WTC11 (cell line): Measurements from ENCODE around the gene BORCS5. TPM values are rescaled to one million over a fixed set of nuclear protein-coding genes. Genes with fewer than 3 reads are reported as not detected.
"Not testable (repeated sequence)": the region's sequence is repeated elsewhere in the genome, so short reads cannot be mapped to it uniquely, and the experiment has no call there.

Source experiments
- ATAC-seq: fragments of 200-7000 bp; cut with Tn5 transposase; 2 replicates; pipeline ENCODE4 v1.10.0; 2021; ENCODE audit warnings: mild to moderate bottlenecking, moderate library complexity
- CTCF ChIA-PET: fragments of 300-600 bp; sonication (Branson Sonifier 250); formaldehyde crosslinking; loops from one replicate; lab custom pipeline; 2021; ENCODE audit warnings: antibody characterized with exemption; lab: Charles Lee
- POLR2A ChIA-PET: fragments of 350-600 bp; sonication (Branson Sonifier 250); formaldehyde crosslinking; loops from one replicate; lab custom pipeline; 2021; ENCODE audit warnings: antibody characterized with exemption; lab: Charles Lee
- DNase-seq: peaks from one replicate; pipeline ENCODE4 v3.0.0; 2021; ENCODE audit warnings: low spot score
- H3K27ac Mint-ChIP-seq: 2 replicates; pipeline ENCODE4 v1.8.0; 2021; ENCODE audit warnings: mixed read lengths
- H3K27me3 Mint-ChIP-seq: 2 replicates; pipeline ENCODE4 v1.8.0; 2021; ENCODE audit warnings: low read depth, mild to moderate bottlenecking, moderate library complexity, mixed read lengths
- H3K36me3 Mint-ChIP-seq: 2 replicates; pipeline ENCODE4 v1.8.0; 2021; ENCODE audit warnings: mixed read lengths
- H3K4me1 Mint-ChIP-seq: 2 replicates; pipeline ENCODE4 v1.8.0; 2022; ENCODE audit warnings: mixed read lengths
- H3K4me3 Mint-ChIP-seq: 2 replicates; pipeline ENCODE4 v1.8.0; 2021; ENCODE audit warnings: mild to moderate bottlenecking, moderate library complexity, mixed read lengths
- H3K9me3 Mint-ChIP-seq: 2 replicates; pipeline ENCODE4 v1.8.0; 2021; ENCODE audit warnings: mixed read lengths
- ATF1 ChIP-seq: sonication (generic); formaldehyde crosslinking; IDR thresholded peaks from 2 replicates; pipeline ENCODE4 v1.8.1; 2023; ENCODE audit warnings: mild to moderate bottlenecking, moderate library complexity, missing genetic modification reagents
- CREM ChIP-seq: sonication (generic); formaldehyde crosslinking; IDR thresholded peaks from 2 replicates; pipeline ENCODE4 v1.8.1; 2022; ENCODE audit warnings: mild to moderate bottlenecking, missing genetic modification reagents, moderate library complexity
- ETV6 ChIP-seq: sonication (generic); formaldehyde crosslinking; IDR thresholded peaks from 2 replicates; pipeline ENCODE4 v1.8.1; 2022; ENCODE audit warnings: mild to moderate bottlenecking, missing genetic modification reagents
- HMGA2 ChIP-seq: fragments of 250-450 bp; sonication (Bioruptor Pico); IDR thresholded peaks from 2 replicates; pipeline ENCODE4 v1.4.0; 2021; ENCODE audit warnings: mild to moderate bottlenecking, moderate library complexity
- JAZF1 ChIP-seq: fragments of 250-450 bp; sonication (Bioruptor Pico); IDR thresholded peaks from 2 replicates; pipeline ENCODE4 v1.9.0; 2021; ENCODE audit warnings: moderate library complexity, mild to moderate bottlenecking, inconsistent platforms
- NFYB ChIP-seq: sonication (generic); formaldehyde crosslinking; conservative IDR thresholded peaks from 2 replicates; pipeline ENCODE4 v1.8.0; 2022; ENCODE audit warnings: low read depth, missing genetic modification reagents
- NR3C1 ChIP-seq: sonication (generic); formaldehyde crosslinking; conservative IDR thresholded peaks from 2 replicates; pipeline ENCODE4 v1.8.1; 2023; ENCODE audit warnings: low read depth, mild to moderate bottlenecking, missing genetic modification reagents
- OVOL2 ChIP-seq: fragments of 250-450 bp; sonication (Bioruptor Pico); IDR thresholded peaks from 2 replicates; pipeline ENCODE4 v1.9.0; 2021; ENCODE audit warnings: mild to moderate bottlenecking, borderline replicate concordance
- ZBTB21 ChIP-seq: sonication (generic); formaldehyde crosslinking; IDR thresholded peaks from 2 replicates; pipeline ENCODE4 v1.8.1; 2023; ENCODE audit warnings: mild to moderate bottlenecking, missing genetic modification reagents, borderline replicate concordance
- ZNF121 ChIP-seq: sonication (generic); formaldehyde crosslinking; IDR thresholded peaks from 2 replicates; pipeline ENCODE4 v1.8.0; 2023; ENCODE audit warnings: missing genetic modification reagents
- total RNA-seq: library from RNA; stranded (reverse); gene quantifications from 3 replicates; pipeline ENCODE4 v1.2.3, GENCODE V29; 2021
- TF ChIP-seq, protein P1 (sequence below): sonication (generic); formaldehyde crosslinking; IDR thresholded peaks from 2 replicates; pipeline ENCODE4 v1.8.0; 2023; ENCODE audit warnings: mild to moderate bottlenecking, missing genetic modification reagents
- TF ChIP-seq, protein P2 (sequence below): sonication (generic); formaldehyde crosslinking; IDR thresholded peaks from 2 replicates; pipeline ENCODE4 v1.8.1; 2023; ENCODE audit warnings: mild to moderate bottlenecking, moderate library complexity, missing genetic modification reagents
- TF ChIP-seq, protein P3 (sequence below): fragments of 250-450 bp; sonication (Bioruptor Pico); IDR thresholded peaks from 2 replicates; pipeline ENCODE4 v1.9.0; 2021; ENCODE audit warnings: mild to moderate bottlenecking
- TF ChIP-seq, protein P4 (sequence below): fragments of 250-450 bp; sonication (Bioruptor Pico); IDR thresholded peaks from 2 replicates; pipeline ENCODE4 v1.9.0; 2021; ENCODE audit warnings: moderate library complexity, mild to moderate bottlenecking, inconsistent platforms, borderline replicate concordance
- TF ChIP-seq, protein P5 (sequence below): fragments of 250-450 bp; sonication (Bioruptor Pico); IDR thresholded peaks from 2 replicates; pipeline ENCODE4 v2.1.2; 2022; ENCODE audit warnings: mild to moderate bottlenecking, moderate library complexity
- TF ChIP-seq, protein P6 (sequence below): sonication (generic); formaldehyde crosslinking; conservative IDR thresholded peaks from 2 replicates; pipeline ENCODE4 v1.8.1; 2022; ENCODE audit warnings: mild to moderate bottlenecking, missing genetic modification reagents

BORCS5 gene
- total RNA-seq, 1 experiment from 2014 or later, result 16.4 TPM

DNA sequence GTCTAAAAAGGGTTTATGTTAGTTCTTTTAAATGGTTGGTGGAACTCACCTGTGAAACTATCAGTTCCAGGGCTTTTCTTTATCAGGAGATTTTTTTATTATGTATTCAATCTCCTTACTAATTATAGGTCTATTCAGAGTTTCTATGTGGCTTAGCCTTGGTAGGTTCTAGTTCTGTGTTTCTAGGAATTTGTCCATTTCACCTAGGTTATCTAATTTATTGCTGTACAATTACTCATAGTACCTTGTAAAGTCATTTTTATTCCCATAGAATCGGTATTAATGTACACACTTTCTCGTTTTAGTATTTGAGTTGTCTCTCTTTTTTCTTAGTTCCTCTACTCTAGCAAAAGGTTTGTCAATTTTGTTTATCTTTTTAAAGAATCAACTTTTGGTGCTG is 59.0 kb downstream of the BORCS5 start:
- Mint-ChIP-seq H3K36me3 (peaks cover 44% of the 10 kb centered on the region), H3K9me3 (peaks cover 47% of the 10 kb centered on the region), H3K27ac (no peak overlapping the region), H3K4me1 (peaks cover 9% of the 10 kb centered on the region)
- no peak for TF ChIP-seq CREM (CRISPR knock-in tag)
- TF ChIP-seq NR3C1, result no peak
- TF ChIP-seq, protein P1, sequence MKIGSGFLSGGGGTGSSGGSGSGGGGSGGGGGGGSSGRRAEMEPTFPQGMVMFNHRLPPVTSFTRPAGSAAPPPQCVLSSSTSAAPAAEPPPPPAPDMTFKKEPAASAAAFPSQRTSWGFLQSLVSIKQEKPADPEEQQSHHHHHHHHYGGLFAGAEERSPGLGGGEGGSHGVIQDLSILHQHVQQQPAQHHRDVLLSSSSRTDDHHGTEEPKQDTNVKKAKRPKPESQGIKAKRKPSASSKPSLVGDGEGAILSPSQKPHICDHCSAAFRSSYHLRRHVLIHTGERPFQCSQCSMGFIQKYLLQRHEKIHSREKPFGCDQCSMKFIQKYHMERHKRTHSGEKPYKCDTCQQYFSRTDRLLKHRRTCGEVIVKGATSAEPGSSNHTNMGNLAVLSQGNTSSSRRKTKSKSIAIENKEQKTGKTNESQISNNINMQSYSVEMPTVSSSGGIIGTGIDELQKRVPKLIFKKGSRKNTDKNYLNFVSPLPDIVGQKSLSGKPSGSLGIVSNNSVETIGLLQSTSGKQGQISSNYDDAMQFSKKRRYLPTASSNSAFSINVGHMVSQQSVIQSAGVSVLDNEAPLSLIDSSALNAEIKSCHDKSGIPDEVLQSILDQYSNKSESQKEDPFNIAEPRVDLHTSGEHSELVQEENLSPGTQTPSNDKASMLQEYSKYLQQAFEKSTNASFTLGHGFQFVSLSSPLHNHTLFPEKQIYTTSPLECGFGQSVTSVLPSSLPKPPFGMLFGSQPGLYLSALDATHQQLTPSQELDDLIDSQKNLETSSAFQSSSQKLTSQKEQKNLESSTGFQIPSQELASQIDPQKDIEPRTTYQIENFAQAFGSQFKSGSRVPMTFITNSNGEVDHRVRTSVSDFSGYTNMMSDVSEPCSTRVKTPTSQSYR (CRISPR knock-in tag), result no peak
- no peak for TF ChIP-seq ZNF121 (CRISPR knock-in tag)
- TF ChIP-seq, protein P2, sequence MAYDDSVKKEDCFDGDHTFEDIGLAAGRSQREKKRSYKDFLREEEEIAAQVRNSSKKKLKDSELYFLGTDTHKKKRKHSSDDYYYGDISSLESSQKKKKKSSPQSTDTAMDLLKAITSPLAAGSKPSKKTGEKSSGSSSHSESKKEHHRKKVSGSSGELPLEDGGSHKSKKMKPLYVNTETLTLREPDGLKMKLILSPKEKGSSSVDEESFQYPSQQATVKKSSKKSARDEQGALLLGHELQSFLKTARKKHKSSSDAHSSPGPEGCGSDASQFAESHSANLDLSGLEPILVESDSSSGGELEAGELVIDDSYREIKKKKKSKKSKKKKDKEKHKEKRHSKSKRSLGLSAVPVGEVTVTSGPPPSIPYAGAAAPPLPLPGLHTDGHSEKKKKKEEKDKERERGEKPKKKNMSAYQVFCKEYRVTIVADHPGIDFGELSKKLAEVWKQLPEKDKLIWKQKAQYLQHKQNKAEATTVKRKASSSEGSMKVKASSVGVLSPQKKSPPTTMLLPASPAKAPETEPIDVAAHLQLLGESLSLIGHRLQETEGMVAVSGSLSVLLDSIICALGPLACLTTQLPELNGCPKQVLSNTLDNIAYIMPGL (CRISPR knock-in tag), result no peak
- TF ChIP-seq, protein P3, sequence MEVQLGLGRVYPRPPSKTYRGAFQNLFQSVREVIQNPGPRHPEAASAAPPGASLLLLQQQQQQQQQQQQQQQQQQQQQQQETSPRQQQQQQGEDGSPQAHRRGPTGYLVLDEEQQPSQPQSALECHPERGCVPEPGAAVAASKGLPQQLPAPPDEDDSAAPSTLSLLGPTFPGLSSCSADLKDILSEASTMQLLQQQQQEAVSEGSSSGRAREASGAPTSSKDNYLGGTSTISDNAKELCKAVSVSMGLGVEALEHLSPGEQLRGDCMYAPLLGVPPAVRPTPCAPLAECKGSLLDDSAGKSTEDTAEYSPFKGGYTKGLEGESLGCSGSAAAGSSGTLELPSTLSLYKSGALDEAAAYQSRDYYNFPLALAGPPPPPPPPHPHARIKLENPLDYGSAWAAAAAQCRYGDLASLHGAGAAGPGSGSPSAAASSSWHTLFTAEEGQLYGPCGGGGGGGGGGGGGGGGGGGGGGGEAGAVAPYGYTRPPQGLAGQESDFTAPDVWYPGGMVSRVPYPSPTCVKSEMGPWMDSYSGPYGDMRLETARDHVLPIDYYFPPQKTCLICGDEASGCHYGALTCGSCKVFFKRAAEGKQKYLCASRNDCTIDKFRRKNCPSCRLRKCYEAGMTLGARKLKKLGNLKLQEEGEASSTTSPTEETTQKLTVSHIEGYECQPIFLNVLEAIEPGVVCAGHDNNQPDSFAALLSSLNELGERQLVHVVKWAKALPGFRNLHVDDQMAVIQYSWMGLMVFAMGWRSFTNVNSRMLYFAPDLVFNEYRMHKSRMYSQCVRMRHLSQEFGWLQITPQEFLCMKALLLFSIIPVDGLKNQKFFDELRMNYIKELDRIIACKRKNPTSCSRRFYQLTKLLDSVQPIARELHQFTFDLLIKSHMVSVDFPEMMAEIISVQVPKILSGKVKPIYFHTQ (CRISPR knock-in tag), result no peak
- TF ChIP-seq, protein P4, sequence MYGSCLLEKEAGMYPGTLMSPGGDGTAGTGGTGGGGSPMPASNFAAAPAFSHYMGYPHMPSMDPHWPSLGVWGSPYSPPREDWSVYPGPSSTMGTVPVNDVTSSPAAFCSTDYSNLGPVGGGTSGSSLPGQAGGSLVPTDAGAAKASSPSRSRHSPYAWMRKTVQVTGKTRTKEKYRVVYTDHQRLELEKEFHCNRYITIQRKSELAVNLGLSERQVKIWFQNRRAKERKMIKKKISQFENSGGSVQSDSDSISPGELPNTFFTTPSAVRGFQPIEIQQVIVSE (CRISPR knock-in tag), result no peak
- no peak for TF ChIP-seq ZBTB21 (CRISPR knock-in tag)
- no peak for TF ChIP-seq NFYB (CRISPR knock-in tag)
- no peak for TF ChIP-seq JAZF1
- TF ChIP-seq ATF1, result no peak
- TF ChIP-seq, protein P5, sequence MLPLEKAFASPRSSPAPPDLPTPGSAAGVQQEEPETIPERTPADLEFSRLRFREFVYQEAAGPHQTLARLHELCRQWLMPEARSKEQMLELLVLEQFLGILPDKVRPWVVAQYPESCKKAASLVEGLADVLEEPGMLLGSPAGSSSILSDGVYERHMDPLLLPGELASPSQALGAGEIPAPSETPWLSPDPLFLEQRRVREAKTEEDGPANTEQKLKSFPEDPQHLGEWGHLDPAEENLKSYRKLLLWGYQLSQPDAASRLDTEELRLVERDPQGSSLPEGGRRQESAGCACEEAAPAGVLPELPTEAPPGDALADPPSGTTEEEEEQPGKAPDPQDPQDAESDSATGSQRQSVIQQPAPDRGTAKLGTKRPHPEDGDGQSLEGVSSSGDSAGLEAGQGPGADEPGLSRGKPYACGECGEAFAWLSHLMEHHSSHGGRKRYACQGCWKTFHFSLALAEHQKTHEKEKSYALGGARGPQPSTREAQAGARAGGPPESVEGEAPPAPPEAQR (CRISPR knock-in tag), result no peak
- no peak for TF ChIP-seq ETV6 (CRISPR knock-in tag)
- TF ChIP-seq HMGA2 (CRISPR knock-in tag), result no peak
- TF ChIP-seq, protein P6, sequence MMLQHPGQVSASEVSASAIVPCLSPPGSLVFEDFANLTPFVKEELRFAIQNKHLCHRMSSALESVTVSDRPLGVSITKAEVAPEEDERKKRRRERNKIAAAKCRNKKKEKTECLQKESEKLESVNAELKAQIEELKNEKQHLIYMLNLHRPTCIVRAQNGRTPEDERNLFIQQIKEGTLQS (CRISPR knock-in tag), result no peak
- no peak for TF ChIP-seq OVOL2
- TF ChIP-seq, all 79 proteins: peak for 0
- ChIA-PET POLR2A (no interaction called here), CTCF (no interaction called here)
- no peak for DNase-seq
- Mint-ChIP-seq H3K4me3 (no peak overlapping the region), H3K27me3 (peaks cover 3% of the 10 kb centered on the region; the same call in 1 of the 2 replicates)
- no peak for ATAC-seq

DNA sequence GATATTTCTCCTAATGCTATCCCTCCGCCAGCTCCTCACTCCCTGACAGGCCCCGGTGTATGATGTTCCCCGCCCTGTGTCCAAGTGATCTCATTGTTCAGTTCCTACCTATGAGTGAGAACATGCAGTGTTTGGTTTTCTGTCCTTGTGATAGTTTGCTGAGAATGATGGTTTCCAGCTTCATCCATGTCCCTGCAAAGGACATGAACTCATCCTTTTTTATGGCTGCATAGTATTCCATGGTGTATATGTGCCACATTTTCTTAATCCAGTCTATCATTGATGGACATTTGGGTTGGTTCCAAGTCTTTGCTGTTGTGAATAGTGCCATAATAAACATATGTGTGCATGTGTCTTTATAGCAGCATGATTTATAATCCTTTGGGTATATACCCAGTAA is 62.3 kb downstream of the BORCS5 start:
- POLR2A ChIA-PET, H3K4me1 Mint-ChIP-seq, ATAC-seq, H3K27me3 Mint-ChIP-seq, H3K4me3 Mint-ChIP-seq, DNase-seq, H3K27ac Mint-ChIP-seq, CTCF ChIA-PET: not testable (repeated sequence)
- peaks cover 45% of the 10 kb centered on the region for H3K9me3 Mint-ChIP-seq
- peaks cover 59% of the 10 kb centered on the region for H3K36me3 Mint-ChIP-seq
